SH-SY5Y (cell line): ENCODE measurements around the gene KIF26B.
A peak's percentile ranks its signal among the peaks of the same experiment; 100 is the strongest.

Source experiments
- GATA2 ChIP-seq: IDR thresholded peaks from 2 replicates; pipeline ENCODE4 v1.6.1; 2011; ENCODE audit warnings: mild to moderate bottlenecking, low read depth, low read length
- GATA3 ChIP-seq: IDR thresholded peaks from 2 replicates; pipeline ENCODE4 v1.6.1; 2011; ENCODE audit warnings: low read depth, mild to moderate bottlenecking, low read length, moderate library complexity

KIF26B gene

DNA sequence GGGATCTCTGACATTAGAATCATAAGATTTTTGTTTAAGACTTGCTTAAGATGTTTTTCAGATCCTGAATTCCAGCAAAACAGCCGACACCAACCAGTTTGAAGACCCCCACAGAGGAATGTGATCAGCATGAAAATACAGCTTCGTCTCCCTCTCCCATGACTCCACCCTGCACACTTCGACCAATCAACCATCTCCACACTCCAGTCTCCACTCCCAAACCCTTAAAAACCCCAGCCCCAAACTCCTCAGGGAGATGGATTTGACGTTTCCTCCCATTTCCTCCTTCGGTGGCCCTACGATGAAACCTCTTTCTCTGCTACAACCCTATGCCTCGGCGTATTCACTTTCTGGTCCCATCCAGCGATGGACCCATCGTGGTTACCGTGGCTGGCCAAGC lies 30.1 kb upstream of the KIF26B start:
- TF ChIP-seq GATA2 (no peak), GATA3 (no peak)

DNA sequence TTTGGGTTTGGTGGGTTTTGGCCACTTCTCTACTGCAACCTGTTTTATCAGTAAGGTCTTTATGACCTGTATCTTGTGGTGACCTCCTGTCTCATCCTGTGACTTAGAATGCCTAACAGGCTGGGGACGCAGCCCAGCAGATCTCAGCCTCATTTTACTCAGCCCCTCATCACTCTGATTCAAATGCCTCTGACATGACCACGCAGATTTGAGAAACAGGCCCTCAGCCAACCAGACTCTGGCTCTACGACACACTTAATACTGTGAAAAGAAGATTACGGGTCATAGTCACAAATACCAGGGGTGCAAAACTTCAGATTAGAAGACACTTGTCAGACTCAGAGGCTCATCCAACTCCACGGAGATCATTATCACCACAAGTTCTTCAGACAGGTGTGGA lies 28.3 kb upstream of the KIF26B start:
- no peak for TF ChIP-seq GATA3
- TF ChIP-seq GATA2 = no peak

DNA sequence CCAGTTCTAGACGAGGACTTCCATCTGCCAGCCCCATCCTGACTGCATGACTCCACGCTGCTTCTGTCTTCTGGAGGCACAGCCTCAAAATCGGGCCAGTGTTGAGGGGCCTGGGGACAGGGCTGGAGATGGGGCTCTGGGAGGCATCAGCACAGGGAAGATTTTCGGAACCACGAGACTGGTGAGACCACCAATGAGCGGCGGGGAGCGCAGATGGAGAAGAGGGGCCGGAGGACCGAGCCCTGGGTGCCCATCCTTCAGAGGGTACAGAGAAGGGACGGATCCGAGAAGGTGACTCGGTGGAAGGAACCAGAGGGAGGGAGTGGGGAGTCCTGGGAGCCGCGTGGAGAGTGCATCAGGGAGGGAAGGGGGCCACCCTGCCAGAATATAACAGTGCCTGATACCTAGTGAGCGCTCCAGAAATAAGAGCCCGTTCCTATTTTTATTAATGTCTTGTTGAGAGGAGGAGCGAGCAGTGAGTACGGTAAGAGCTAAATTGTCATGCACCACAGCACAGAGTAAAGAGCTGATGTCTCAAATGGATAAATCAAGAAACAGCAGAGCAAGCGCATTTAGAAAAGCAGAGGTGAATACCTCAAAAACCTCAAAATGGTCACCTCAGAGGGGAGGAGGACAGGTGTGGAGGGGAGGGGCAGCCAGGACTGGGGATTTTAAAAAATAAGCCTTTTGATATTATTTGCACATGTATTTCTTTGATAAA lies 26.2 kb upstream of the KIF26B start:
- TF ChIP-seq GATA2 (no peak), GATA3 (no peak)

DNA sequence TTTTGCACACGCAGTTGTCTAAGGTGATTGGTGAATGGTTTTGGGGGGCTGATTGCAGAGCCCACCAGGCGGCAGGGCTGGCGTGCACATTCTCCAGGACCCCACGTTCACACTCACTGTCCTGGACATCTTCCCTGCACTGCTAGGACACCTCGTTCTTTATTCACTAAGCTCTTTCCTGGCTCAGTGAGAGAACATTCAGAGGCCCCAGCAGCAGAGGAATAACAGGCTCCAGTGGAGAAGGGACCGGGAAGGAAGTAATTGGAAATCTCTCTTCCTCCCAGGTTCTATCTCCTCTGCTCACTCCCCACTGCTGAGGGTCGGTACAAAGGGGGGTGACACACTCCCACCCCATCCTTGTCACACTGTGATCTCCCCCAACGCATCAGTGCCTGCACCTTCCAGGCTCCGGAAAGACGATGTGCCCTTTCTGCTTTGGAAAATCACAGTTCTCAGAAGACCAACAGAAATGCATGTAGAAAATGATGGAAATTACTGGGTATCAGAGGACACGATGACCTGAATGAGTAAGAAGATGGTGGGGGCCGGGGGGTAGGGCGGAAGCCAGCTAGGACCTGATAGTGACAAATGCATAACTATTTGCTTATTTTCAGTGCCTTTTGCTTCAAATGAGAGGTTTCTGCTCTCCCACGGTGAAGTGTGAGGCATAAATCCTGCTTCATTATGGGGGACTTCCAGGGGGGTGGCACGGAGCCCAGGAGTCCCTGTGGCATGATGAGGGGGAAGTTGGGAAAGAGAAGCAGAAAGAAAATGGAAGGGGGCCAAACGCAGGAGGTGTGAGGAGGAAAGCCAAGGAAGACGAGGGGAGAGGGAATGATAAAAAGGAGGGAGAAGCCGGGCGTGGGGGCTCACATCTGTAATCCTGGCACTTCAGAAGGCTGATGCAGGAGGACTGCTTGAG lies 25.2 kb upstream of the KIF26B start:
- TF ChIP-seq GATA3 (no peak), GATA2 (no peak)

DNA sequence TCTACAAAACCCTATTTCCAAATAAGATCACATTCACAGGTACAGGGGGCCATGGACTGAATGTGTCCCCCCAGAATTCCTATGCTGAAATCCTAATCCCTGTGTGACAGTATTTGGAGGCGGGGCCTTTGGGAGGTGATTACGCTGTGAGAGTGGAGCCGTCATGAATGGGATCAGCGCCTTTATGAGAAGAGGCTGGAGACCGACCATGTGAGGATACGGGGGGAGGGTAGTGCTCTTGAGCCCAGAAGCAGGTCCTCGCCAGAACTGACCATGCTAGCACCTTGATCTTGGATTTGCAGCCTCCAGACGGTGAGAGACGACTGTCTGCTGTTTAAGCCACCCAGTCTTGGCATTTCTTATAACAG lies 23.8 kb upstream of the KIF26B start:
- no peak for TF ChIP-seq GATA2
- TF ChIP-seq GATA3 = no peak

DNA sequence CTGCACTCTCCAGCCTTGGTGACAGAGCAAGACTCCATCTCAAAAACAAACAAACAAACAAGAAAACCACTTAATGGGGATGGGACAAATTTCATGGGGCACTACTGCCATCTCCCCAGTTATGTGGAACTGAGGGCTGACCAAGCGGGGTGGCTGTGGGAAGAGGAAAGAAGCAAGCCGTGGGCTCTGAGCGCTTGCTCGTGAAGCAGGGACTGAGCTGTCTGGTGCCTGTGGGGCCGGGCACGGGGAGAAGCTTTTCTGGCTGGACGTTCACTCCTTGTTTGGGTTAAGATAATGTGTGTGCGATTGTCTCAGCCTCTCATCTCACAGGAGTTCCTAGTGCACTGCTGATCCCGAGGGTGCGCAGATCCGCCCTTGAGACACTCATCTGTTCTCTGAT lies 22.0 kb upstream of the KIF26B start:
- no peak for TF ChIP-seq GATA2
- TF ChIP-seq GATA3 = no peak

DNA sequence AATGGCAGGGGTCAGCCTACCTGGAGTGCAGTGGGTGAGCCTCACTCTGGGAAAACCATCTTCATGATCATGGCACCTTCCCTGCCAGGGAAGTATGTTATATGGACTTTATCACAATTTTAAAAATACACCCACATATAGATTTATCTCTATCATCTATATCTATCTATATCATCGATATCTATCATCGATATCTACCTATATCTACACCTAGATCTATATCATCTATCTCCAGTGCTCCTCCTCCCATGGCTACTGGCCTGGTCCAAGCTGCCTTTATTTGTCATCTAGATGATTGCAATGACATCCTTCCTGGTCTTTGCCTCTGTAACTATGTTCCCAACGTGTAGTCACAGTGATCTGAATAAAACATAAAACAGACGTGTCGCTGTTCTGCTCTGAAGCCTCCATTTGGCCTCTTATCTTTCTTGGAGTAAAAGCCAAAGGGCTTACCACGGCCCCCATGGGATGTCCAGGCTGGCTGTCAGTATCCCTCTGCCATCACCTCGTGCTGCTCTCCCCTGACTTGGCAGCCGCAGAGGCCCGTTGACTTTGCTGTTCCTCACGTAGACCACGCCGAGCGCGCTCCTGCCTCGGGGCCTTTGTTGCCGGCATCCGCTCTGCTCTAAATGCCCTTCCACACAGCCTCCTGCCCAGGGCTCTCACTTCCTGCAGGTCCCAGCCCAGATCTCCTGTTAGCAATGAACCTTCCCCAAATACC lies 20.6 kb upstream of the KIF26B start:
- TF ChIP-seq GATA3 (peak; percentile 74), GATA2 (peak; percentile 41; the same call in 1 of the 2 replicates)

DNA sequence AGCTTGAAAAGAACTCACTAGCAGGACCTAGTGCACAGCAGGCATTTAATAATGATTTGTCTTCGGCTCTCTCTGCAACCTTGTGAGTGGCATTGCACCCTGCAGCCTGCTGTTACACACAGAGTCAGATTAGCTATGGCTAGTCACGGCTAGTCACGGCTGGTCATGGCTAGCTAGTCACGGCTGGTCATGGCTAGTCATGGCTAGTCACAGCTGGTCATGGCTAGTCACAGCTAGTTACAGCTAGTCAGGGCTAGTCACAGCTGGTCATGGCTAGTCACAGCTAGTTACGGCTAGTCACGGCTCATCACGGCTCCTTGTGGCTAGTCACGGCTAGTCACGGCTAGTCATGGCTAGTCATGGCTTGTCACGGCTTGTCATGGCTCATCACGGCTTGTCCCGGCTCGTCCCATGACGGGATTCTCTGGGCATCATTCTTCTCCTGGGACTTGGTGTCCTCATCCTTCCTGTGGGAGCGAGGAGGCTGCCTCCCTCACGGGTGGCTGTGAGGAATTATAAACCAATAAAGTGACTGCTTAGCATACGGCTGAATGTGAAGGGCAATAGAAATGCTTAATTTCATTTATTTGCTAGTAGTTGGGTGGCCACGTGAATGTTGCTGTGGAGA lies 12.5 kb upstream of the KIF26B start:
- TF ChIP-seq GATA2 = no peak
- no peak for TF ChIP-seq GATA3

DNA sequence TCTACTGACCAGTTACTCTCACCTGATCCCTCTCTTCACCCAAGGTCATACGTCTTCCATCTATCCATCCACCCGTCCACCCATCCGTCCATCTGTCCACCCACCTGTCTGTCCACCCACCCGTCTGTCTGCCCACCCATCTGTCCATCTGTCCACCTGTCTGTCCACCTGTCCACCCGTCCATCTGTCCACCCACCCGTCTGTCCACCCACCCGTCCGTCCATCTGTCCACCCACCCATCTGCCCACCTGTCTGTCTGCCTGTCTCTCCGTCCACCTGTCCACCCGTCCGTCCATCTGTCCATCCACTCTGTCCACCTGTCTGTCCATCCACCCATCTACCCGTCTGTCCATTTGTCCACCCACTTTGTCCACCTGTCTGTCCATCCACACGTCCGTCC lies 11.8 kb upstream of the KIF26B start:
- TF ChIP-seq GATA3 = no peak

DNA sequence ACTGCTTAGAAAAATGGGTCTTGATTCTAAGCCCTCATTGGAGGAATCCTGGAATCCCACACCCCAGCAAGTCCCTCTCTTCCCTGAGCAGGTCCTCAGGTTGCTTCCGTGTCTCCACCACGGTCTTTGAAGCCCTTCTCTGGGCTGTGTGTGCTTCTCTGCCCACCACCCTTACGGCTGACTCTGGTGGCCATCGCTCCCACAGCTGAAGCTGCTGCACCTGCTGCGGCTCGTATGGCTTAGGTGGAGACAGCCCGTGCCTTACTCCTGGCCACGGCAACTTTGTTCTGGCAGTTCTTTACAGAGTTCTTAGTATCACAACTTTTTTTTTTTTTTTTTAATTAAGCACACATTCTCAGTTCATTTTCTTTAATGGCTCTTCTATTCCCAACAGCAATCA lies 10.9 kb upstream of the KIF26B start:
- TF ChIP-seq GATA2 (no peak), GATA3 (no peak)

DNA sequence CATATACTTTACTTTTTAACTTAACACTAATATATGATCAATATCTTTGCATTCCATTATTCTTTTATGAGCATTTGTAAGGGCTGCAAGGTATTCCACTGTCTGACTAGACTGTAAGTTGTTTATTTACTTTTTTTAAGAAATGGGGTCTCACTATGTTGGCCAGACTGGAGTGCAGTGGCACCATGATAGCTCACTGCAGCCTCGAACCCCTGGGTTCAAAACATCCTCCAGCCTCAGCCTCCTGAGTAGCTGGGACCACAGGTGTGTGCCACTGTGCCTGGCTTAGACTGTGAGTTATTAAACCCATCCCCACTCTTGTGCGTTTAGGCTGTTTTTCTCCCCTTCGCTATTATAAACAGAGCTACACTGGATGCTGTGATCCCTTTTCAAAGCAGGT lies 6.7 kb upstream of the KIF26B start:
- TF ChIP-seq GATA3 (no peak), GATA2 (no peak)

DNA sequence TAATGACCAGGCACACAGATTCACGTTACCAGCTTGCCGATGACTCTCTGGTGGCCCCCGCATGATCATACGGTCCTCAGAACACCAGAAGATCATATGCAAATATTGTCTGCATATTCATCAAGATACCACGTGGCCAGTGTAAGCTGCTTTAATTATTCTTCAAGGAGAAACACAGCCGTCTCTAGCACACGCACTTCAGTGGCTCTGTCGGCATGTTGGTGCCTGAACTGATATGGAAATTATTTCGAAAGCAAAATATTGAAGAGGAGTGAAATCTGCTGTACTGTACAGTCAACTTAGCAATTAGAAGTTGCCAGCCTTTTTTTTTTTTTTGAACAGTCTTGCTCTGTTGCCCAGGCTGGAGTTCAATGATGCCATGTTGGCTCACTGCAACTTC lies 5.9 kb upstream of the KIF26B start:
- TF ChIP-seq GATA3 = no peak

DNA sequence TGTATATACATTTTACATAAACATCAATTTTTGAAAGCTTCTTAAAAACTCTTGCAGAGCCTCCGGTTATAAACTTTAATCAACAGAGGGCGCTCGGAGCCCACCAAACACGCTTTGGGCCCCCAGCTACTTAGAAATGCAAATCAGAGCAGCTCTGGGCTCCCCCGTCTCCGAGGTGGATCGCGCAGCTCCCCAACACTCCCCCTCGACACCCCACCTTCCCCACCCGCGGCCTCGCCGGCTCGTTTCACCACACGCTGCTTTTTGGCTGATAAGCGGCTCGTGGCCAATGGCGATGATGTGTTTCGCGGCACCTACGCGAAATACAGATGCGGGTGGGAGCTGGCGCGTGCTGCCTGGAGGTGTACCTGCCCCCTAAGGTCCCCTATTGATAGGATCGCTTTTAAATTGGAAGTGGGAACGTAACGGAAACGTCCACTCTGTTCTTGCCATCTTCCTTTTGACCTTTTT lies 1.7 kb upstream of the KIF26B start:
- TF ChIP-seq GATA2 (no peak; the same call in 1 of the 2 replicates), GATA3 (no peak)

DNA sequence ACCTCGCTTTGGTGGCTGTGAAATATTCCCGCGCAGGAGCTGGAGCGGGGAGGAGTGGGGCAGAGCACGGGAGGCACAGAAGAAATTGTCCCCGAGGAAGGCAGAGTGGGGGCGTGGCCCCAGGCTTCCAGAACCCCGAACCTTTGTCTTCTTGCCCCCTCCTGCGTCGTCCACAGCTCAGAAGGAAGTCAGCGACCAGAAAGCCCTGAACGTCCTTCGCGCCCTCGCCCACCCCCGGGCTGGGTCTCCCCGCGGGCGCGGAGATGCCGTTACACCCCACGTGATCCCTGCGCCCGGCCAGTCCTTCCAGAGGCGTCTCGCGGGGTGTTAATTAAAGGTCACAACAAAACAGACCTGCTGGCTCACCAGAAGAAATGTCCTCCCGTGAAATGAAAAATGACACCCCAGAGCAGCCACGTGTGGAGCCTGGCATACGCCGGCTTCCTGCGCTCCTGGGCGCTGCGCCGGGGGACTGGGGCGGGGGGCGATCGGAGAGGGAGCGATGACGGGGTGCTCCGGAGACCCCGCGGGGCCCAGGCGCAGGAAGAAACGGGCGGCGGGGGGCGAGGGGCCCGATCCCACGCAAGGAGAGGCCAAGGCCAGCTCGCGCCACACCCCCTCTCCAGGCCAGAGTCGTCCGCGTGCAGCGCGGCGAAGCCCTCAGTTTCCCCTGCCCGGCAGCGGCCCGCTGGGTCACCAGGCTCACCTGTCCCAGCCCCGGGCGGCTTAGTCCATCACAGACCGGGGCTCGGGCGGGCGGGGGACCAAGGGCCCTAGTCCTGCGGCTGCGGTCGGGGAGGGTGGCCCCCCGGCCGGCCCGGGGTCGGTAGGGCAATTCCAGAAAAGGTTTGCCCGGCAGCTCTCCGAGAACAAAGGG lies 995 bp upstream of the KIF26B start:
- TF ChIP-seq GATA2 (no peak; the same call in 1 of the 2 replicates), GATA3 (no peak)
